Right lobe of liver (tissue), 6 donors: ENCODE results near the gene MMP17. TPM values are rescaled to one million over a fixed set of nuclear protein-coding genes. Genes with fewer than 3 reads are reported as not detected.
A peak's percentile ranks its signal among the peaks of the same experiment; 100 is the strongest.

Experiments used
- ATAC-seq, 4 donors: fragments of 200-7000 bp; cut with Tn5 transposase; one replicate each; pipeline ENCODE4 v1.9.1; 2020; ENCODE audit warnings: mild to moderate bottlenecking in 4 of 4, moderate library complexity in 4 of 4
- DNase-seq, 3 donors: peaks; one replicate each; pipeline ENCODE4 v3.0.0-alpha.2; 2020
- H3K27ac ChIP-seq, 3 donors: fragments of 200-600 bp; one replicate each; pipeline ENCODE4 v1.8.0; 2022
- H3K27me3 ChIP-seq, 2 donors: fragments of 200-600 bp; one replicate each; pipeline ENCODE4 v1.8.0; 2022
- H3K36me3 ChIP-seq, 4 donors: fragments of 200-600 bp; sonication (generic) in 1 of 4; one replicate each; pipeline versions ENCODE4 v1.5.1 to v1.8.0; 2017 to 2022; ENCODE audit warnings: control low read depth in 1 of 4
- H3K4me1 ChIP-seq, 4 donors: fragments of 200-600 bp; sonication (generic) in 1 of 4; one replicate each; pipeline versions ENCODE4 v1.5.1 to v1.8.0; 2017 to 2022; ENCODE audit warnings: control low read depth in 1 of 4
- H3K4me3 ChIP-seq, 3 donors: fragments of 200-600 bp; one replicate each; pipeline ENCODE4 v1.8.0; 2022
- H3K9me3 ChIP-seq, 4 donors: fragments of 200-600 bp; sonication (generic) in 1 of 4; one replicate each; pipeline versions ENCODE4 v1.5.1 to v1.8.0; 2017 to 2022; ENCODE audit warnings: control low read depth in 1 of 4
- CTCF ChIP-seq, 4 donors: fragments of 200-600 bp in 3 of 4; fragments of 450-650 bp in 1 of 4; IDR thresholded peaks; one replicate each; pipeline versions ENCODE4 v1.5.1 to v1.8.0; 2016 to 2022; ENCODE audit warnings: antibody characterized with exemption in 4 of 4, mild to moderate bottlenecking in 2 of 4
- POLR2A ChIP-seq: fragments of 450-650 bp; IDR thresholded peaks from one replicate; pipeline ENCODE4 v1.6.1; 2017; ENCODE audit warnings: antibody characterized with exemption, mild to moderate bottlenecking
- WGBS: methylation state at CpG from one replicate; pipeline ENCODE4 v1.1.6; 2018; ENCODE audit warnings: low coverage, low lambda C conversion rate; ENCODE audit not compliant: insufficient coverage; ENCODE audit errors: missing lambda C conversion rate; 5-methylcytosine and 5-hydroxymethylcytosine counted together
- intact Hi-C, 2 donors: fragments of 100-400 bp; cut with DNase I; formaldehyde crosslinking; loops; one replicate each; pipeline versions ENCODE4 v1.11.2 to v1.14.1; 2022
- total RNA-seq, 6 experiments: library from RNA; depleted of rRNA in 2 of 6; stranded (reverse); fragments of >200 nt in 2 of 6; fragmentation: NEBNext Ultra II Directional in 3 of 6; extraction: Animal tissue kit (Norgen Biotek cat#: 25700) in 3 of 6; gene quantifications; one replicate each; pipeline versions ENCODE4 v1.1.0 to v1.2.4, GENCODE V29; 2016 to 2023
- donor health status: DM: no; HTN: yes; CAD: no.
- donor health status: DM: no; HTN: no; CAD: no.
- donor health status: DM: no; HTN: no; CAD: no.
- donor health status: DM: no; HTN: yes; CAD: no.
- donor health status: DM: no; HTN: yes; CAD: no.

The MMP17 gene
- total RNA-seq, 6 experiments from 2014 or later = 0.58 to 3.9 (median 0.73) TPM

- ATAC-seq (peak; percentile 81 to 88 (median 83)), DNase-seq (peak; percentile 96 to 98 (median 97))
- TF ChIP-seq POLR2A (peak; percentile 98), CTCF (IDR thresholded peaks at IDR 0.05) (no peak)
- Histone ChIP-seq H3K27ac (peak overlapping the region; percentile 95 to 100 (median 100)), H3K4me3 (peak overlapping the region; percentile 62 to 76 (median 67)), H3K9me3 (no peaks in the 10 kb centered on the region), H3K36me3 (peaks cover 0 to 4% (median 0%) of the 10 kb centered on the region in 4 donors), H3K4me1 (peaks cover 0 to 11% (median 4%) of the 10 kb centered on the region in 4 donors), H3K27me3 (no peaks in the 10 kb centered on the region)
- intact Hi-C loops = no loop called here
- WGBS = 13% methylated on average over 1 of the region's 39 CpGs
Observed at GRCh38 chr12:131896080-131896810, 68.1 kb downstream of the MMP17 start.

GRCh38 chr12:131896811-131897270 lies 68.6 kb downstream of the MMP17 start:
- 40% methylated on average over 8 of the region's 14 CpGs for WGBS
- H3K27ac ChIP-seq = peak overlapping the region; percentile 95 to 100 (median 100)
- intact Hi-C loops = no loop called here
- peaks cover 0 to 4% (median 0%) of the 10 kb centered on the region in 4 donors for H3K36me3 ChIP-seq
- H3K9me3 ChIP-seq = no peaks in the 10 kb centered on the region
- no peak for DNase-seq
- peak overlapping the region in 2 of 3 donors; percentile 67 to 76 for H3K4me3 ChIP-seq
- TF ChIP-seq CTCF (IDR thresholded peaks at IDR 0.05) = no peak
- TF ChIP-seq POLR2A = no peak
- ATAC-seq = peak in 3 of 4 donors; percentile 66 to 73 (median 70)
- no peaks in the 10 kb centered on the region for H3K27me3 ChIP-seq
- peaks cover 0 to 11% (median 4%) of the 10 kb centered on the region in 4 donors for H3K4me1 ChIP-seq

- no peak overlapping the region for H3K4me3 ChIP-seq
- peaks cover 0 to 11% (median 4%) of the 10 kb centered on the region in 4 donors for H3K4me1 ChIP-seq
- no peaks in the 10 kb centered on the region for H3K9me3 ChIP-seq
- H3K36me3 ChIP-seq = peaks cover 0 to 4% (median 0%) of the 10 kb centered on the region in 4 donors
- intact Hi-C loops = no loop called here
- peak in 1 of 3 donors; percentile 48 for DNase-seq
- ATAC-seq = no peak
- no peaks in the 10 kb centered on the region for H3K27me3 ChIP-seq
- peak overlapping the region; percentile 95 to 100 (median 100) for H3K27ac ChIP-seq
- TF ChIP-seq CTCF (IDR thresholded peaks at IDR 0.05) (no peak), POLR2A (no peak)
- WGBS = 81% methylated on average over 7 of the region's 18 CpGs
Observed at GRCh38 chr12:131897276-131897675, 69.1 kb downstream of the MMP17 start.

GRCh38 chr12:131897875-131898274 lies 69.7 kb downstream of the MMP17 start:
- 97% methylated on average over 3 of the region's 9 CpGs for WGBS
- H3K9me3 ChIP-seq = no peaks in the 10 kb centered on the region
- peaks cover 0 to 4% (median 0%) of the 10 kb centered on the region in 4 donors for H3K36me3 ChIP-seq
- H3K4me1 ChIP-seq = peaks cover 0 to 11% (median 4%) of the 10 kb centered on the region in 4 donors
- TF ChIP-seq POLR2A (no peak), CTCF (IDR thresholded peaks at IDR 0.05) (no peak)
- ATAC-seq = no peak
- no peaks in the 10 kb centered on the region for H3K27me3 ChIP-seq
- no peak overlapping the region for H3K4me3 ChIP-seq
- no peak for DNase-seq
- H3K27ac ChIP-seq = peak overlapping the region in 1 of 3 donors; percentile 100
- intact Hi-C loops = no loop called here
